C4-2B (cell line): ENCODE data around the gene ICE1.

Experiments
- H3K27ac ChIP-seq: fragments of 450-650 bp; 2 replicates; pipeline ENCODE4 v1.5.1; 2017
- ZFX ChIP-seq: fragments of 450-650 bp; IDR thresholded peaks from 2 replicates; pipeline ENCODE4 v1.6.1; 2017
- TF ChIP-seq, protein P1 (sequence below): fragments of 450-650 bp; conservative IDR thresholded peaks from 2 replicates; pipeline ENCODE4 v1.5.1; 2017; ENCODE audit warnings: mild to moderate bottlenecking

ICE1 gene

DNA sequence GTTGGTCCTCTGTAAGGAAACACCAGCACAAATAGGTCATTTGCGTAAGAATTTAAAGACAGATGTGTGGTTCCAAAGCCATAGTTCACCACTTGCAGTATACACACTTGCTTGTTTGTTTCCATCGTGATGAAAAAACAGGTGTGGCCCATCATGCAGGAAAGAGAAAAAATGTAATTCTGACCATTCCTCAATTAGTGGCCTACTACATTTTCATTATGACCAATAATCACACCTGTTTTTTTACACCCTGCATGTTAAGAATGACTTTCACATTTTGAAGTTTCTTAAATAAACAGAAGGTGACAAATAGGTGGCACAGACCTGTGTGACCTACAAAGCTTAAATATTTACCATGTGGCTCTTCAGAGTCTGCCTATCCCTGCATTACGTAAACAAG, 2.2 kb upstream of the ICE1 start:
- H3K27ac ChIP-seq, result no peak overlapping the region
- TF ChIP-seq ZFX, result no peak
- TF ChIP-seq, protein P1, sequence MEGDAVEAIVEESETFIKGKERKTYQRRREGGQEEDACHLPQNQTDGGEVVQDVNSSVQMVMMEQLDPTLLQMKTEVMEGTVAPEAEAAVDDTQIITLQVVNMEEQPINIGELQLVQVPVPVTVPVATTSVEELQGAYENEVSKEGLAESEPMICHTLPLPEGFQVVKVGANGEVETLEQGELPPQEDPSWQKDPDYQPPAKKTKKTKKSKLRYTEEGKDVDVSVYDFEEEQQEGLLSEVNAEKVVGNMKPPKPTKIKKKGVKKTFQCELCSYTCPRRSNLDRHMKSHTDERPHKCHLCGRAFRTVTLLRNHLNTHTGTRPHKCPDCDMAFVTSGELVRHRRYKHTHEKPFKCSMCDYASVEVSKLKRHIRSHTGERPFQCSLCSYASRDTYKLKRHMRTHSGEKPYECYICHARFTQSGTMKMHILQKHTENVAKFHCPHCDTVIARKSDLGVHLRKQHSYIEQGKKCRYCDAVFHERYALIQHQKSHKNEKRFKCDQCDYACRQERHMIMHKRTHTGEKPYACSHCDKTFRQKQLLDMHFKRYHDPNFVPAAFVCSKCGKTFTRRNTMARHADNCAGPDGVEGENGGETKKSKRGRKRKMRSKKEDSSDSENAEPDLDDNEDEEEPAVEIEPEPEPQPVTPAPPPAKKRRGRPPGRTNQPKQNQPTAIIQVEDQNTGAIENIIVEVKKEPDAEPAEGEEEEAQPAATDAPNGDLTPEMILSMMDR, result no peak

DNA sequence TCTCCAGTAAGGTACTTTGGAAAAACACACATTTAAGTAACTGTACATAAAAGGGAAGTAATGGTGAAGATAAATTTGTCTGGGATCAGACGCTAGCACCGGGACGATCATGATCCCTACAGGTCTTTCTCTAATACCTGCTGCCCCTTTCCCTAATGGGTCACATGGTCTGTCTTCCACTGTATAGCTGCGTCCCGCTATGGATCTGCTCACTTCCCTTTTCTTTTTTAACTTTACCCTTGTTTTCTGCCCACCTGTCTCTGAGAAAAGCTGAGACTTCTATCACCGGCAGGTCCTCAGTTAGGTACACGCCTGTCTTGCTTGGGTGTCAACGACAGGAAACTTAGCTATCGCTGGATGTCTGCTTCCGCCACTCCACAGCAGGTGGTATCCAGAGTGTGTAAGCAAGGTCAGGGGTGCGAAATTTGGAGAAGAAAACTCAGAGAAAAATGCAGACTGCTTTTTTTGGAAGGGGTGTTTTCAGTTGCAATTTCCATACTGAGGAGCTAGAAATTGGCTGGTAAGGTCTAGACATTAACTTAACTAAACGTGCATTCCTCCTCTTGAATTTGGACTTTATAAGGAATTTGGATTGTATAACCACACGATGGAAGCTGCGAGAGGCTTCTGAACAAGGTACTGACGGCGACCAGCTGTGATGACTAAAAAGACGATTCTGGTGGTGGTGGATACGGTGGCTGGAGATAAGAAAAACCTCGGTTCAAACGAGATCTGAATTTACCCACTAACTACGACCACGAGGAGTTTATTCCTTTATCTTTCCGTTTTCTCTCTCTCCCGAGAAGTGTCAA, 1.1 kb upstream of the ICE1 start:
- H3K27ac ChIP-seq, result peak overlapping the region; percentile 89
- TF ChIP-seq ZFX, result no peak
- TF ChIP-seq, protein P1, result no peak

DNA sequence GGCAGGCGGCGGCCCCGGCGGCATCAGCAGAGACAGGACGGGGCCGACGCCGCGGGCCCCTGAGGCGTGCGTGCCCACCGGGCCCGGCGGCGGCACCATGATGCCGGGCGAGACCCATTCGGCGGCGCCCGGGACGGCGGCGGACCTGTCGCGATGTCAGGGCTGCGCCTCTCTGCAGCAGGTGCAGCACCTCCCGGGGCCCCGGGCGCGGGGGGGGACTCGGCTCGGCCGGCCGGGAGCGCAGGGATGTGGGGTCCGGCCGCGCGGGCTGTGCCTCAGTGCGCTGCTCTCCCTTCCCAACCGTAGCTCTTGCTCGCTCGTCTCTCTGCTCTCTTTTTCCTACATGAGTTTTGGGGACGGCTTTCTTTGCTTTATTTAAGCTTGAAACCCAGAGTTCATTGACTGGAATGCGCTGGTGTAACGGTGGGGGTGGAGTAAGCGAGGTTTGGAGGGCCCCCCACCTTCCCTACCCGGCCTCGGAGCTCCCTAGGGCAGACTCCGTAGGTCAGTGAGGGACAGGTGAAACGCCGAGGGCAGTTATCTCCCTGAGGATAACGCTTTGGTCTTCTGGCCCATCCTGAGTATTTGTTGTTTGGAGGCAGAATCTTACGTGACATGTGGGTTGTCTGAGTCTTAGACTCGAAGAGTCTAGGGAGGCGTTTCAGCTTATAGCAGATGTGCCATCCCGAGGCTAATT, 490 bp downstream of the ICE1 start:
- TF ChIP-seq ZFX, result peak; percentile 61
- TF ChIP-seq, protein P1, result no peak
- H3K27ac ChIP-seq, result peak overlapping the region; percentile 89

DNA sequence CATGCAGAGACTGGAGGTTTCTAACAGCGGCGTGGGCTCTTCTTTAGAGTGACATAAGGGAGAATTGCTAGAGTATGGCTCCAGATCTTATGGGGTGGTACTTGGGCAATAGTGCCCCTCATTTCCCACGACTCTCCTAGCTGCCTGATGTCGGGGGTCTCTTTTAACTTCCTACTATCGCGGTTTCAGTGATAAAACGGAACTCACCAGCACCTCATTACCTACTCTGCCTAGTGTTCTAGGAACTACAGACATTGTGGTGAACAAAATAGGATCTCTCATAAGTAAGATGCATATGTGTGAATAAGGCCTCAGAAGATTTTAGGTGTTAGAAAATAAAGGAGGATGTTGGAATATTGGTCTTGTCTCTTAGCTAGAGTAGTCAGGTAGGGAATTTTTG, 1.1 kb downstream of the ICE1 start:
- no peak for TF ChIP-seq ZFX
- TF ChIP-seq, protein P1, result no peak
- H3K27ac ChIP-seq, result peak overlapping the region; percentile 89

DNA sequence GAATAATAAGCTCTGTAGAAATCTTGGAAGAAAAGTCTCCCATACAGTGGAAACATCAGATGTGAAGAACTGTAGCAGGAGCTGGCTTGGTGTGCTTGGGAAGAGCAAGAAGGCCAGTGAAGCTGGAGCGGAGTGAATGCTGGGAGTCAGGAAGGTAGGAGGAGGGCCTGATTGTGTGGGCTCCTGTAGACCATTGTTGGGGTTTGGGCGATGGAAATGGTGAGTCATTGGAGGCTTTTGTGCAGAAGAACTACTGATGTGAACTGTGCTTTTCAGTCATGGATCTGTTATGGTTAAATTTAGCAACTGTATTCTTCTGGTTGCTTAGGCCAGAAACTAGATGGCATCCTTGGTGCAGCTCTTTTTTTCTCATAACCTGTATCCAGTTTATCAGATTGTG, 2.3 kb downstream of the ICE1 start:
- TF ChIP-seq ZFX, result no peak
- TF ChIP-seq, protein P1, result no peak
- no peak overlapping the region for H3K27ac ChIP-seq

DNA sequence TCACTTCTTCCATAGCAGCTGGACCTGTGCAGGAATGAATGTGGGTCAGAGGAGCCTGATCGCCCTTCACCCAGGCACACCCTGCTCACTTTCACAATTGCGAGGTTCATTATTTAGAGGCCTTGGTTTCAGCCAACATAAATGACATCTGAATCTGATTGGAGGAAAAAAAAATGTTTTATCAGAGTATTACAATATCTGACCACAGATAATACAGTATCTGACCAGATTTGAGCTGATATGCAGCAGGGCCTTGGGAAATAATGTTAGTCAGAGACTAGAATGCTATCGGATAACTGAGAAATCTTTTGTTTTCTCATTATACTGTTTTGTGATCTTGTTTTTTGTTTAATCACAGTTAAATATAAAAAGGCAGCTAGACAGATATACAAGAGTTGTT, 7.7 kb downstream of the ICE1 start:
- no peak overlapping the region for H3K27ac ChIP-seq
- TF ChIP-seq, protein P1, result no peak
- no peak for TF ChIP-seq ZFX

DNA sequence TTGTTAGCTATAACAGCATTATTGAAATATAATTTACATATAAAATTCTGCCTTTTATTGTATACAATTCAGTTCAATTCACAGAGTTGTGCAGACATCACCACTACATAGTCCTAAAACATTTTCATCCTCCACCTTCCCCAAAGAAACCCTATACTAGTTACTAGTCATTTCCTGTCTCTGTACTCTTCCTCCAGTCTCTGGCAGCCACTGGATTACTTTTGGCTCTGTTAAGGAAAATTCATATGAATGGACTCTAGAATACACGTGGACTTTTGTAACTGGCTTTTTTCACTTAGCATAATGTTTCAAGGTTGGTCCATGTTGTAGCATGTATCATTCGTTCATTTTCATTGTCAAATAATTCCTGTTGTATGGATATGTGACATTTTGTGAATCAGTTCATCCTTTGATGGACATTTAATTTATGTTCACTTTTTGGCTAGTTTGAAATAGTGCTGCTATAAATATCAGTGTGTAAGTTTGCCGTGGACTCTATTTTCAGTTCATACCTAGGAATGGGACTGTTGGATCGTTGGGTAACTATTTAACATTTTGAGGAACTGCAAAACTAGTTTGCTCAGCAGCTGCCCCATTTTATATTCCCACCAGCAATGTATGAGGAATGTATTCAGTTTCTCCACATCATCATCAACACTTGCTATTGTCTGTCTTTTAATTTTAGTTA, 9.7 kb downstream of the ICE1 start:
- no peak for TF ChIP-seq ZFX
- TF ChIP-seq, protein P1, result no peak
- no peak overlapping the region for H3K27ac ChIP-seq
